HL-60 (cell line): ENCODE results near the gene SLC6A11.
A peak's percentile ranks its signal among the peaks of the same experiment; 100 is the strongest.

Experiments used
- DNase-seq, 2 experiments: peaks; one replicate each; pipeline ENCODE4 v3.0.0-alpha.2; 2010 to 2020; ENCODE audit warnings: low read depth in 1 of 2, low spot score in 1 of 2
- H3K27ac ChIP-seq: fragments of 250-450 bp; sonication (Bioruptor Pico); replicated peaks from 2 replicates; pipeline ENCODE4 v1.5.1; 2020; ENCODE audit warnings: mild to moderate bottlenecking, moderate library complexity
- H3K27me3 ChIP-seq: fragments of 250-450 bp; sonication (Bioruptor Pico); 2 replicates; pipeline ENCODE4 v1.5.1; 2021; ENCODE audit warnings: mild to moderate bottlenecking, moderate library complexity; ENCODE audit not compliant: insufficient read depth, poor library complexity, severe bottlenecking
- H3K4me3 ChIP-seq: replicated peaks from 2 replicates; pipeline ENCODE4 v1.5.1; 2011; ENCODE audit warnings: mild to moderate bottlenecking, control low read depth, low read length; ENCODE audit not compliant: insufficient read depth
- GABPA ChIP-seq: IDR thresholded peaks from 2 replicates; pipeline ENCODE4 v1.6.1; 2012; ENCODE audit warnings: low read depth
- POLR2AphosphoS5 ChIP-seq: IDR thresholded peaks from 2 replicates; pipeline ENCODE4 v1.6.1; 2012; ENCODE audit warnings: low read depth
- SPI1 ChIP-seq: IDR thresholded peaks from 2 replicates; pipeline ENCODE4 v1.6.1; 2012; ENCODE audit warnings: low read depth, mild to moderate bottlenecking, borderline replicate concordance
- TF ChIP-seq, protein P1 (sequence below): IDR thresholded peaks from one replicate; pipeline ENCODE4 v1.5.1; 2011; ENCODE audit warnings: low read length, control low read depth, inconsistent platforms; ENCODE audit not compliant: insufficient read depth
- TF ChIP-seq, protein P2 (sequence below): IDR thresholded peaks from 2 replicates; pipeline ENCODE4 v1.6.1; 2012; ENCODE audit warnings: low read depth; ENCODE audit not compliant: insufficient replicate concordance

SLC6A11 gene

DNA sequence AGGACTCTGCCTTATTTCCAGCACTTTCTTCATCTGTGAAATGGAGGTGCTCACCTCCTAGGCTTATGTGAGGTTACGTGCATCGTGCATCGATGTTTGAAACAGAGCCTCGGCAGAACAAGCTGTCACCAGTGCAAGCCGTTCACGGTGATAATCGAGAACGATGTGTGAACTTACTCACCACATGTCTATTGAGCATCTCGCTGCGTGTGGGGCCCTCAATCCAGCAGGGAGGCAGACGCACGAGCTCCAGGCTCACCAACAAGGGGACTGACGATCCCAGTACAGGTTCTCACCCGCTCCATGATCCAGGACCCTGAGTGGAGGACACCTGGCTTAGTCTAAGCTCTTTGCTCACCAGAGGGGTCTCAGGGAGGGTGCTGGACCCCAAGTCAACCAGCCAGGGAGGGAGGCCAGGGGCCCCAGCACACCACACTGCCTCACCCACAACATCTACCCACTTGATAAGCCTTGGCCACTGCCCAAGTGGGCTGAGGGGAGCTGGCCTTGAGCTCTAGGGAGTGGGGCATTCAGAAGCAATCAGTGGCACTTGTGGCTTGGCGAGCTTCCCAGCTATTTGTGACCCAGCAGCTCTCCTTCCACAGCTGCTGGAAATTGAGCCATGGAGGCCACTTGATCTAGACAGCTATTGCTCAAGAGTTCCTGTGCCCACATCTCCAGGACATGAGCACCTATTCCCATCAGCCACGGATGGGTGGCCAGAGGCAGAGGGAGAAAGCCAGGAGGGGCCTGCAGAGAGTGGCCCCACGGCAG lies 142.1 kb downstream of the SLC6A11 start:
- peak in 1 of 2 experiments; percentile 5 for DNase-seq
- TF ChIP-seq, protein P1, sequence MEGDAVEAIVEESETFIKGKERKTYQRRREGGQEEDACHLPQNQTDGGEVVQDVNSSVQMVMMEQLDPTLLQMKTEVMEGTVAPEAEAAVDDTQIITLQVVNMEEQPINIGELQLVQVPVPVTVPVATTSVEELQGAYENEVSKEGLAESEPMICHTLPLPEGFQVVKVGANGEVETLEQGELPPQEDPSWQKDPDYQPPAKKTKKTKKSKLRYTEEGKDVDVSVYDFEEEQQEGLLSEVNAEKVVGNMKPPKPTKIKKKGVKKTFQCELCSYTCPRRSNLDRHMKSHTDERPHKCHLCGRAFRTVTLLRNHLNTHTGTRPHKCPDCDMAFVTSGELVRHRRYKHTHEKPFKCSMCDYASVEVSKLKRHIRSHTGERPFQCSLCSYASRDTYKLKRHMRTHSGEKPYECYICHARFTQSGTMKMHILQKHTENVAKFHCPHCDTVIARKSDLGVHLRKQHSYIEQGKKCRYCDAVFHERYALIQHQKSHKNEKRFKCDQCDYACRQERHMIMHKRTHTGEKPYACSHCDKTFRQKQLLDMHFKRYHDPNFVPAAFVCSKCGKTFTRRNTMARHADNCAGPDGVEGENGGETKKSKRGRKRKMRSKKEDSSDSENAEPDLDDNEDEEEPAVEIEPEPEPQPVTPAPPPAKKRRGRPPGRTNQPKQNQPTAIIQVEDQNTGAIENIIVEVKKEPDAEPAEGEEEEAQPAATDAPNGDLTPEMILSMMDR, result no peak
- TF ChIP-seq SPI1 (no peak), POLR2AphosphoS5 (no peak), GABPA (no peak)
- TF ChIP-seq, protein P2, sequence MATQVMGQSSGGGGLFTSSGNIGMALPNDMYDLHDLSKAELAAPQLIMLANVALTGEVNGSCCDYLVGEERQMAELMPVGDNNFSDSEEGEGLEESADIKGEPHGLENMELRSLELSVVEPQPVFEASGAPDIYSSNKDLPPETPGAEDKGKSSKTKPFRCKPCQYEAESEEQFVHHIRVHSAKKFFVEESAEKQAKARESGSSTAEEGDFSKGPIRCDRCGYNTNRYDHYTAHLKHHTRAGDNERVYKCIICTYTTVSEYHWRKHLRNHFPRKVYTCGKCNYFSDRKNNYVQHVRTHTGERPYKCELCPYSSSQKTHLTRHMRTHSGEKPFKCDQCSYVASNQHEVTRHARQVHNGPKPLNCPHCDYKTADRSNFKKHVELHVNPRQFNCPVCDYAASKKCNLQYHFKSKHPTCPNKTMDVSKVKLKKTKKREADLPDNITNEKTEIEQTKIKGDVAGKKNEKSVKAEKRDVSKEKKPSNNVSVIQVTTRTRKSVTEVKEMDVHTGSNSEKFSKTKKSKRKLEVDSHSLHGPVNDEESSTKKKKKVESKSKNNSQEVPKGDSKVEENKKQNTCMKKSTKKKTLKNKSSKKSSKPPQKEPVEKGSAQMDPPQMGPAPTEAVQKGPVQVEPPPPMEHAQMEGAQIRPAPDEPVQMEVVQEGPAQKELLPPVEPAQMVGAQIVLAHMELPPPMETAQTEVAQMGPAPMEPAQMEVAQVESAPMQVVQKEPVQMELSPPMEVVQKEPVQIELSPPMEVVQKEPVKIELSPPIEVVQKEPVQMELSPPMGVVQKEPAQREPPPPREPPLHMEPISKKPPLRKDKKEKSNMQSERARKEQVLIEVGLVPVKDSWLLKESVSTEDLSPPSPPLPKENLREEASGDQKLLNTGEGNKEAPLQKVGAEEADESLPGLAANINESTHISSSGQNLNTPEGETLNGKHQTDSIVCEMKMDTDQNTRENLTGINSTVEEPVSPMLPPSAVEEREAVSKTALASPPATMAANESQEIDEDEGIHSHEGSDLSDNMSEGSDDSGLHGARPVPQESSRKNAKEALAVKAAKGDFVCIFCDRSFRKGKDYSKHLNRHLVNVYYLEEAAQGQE, result no peak
- no peak overlapping the region for H3K4me3 ChIP-seq
- H3K27me3 ChIP-seq, result no peaks in the 10 kb centered on the region
- no peak overlapping the region for H3K27ac ChIP-seq

DNA sequence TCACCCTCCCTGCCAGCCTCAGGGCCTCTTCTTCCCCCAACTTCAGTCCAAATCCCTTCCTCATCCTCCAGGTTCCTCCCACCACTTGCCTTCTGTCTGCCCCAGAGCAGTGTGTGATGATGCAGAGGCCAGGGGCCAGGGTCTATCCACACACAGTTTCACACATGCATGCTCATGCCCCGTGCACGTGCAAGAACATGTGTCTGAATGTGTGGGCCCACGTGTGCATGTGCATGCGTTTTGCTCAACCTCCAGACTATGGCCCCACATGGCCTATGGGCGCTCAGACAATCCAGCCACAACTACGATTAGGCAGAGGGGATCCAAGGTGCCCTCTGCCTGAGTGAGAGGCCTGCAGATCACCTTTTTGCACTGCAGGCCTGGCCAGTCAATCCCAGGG lies 144.2 kb downstream of the SLC6A11 start:
- no peak overlapping the region for H3K4me3 ChIP-seq
- TF ChIP-seq GABPA (no peak), SPI1 (no peak), POLR2AphosphoS5 (no peak)
- TF ChIP-seq, protein P1, result no peak
- TF ChIP-seq, protein P2, result no peak
- H3K27ac ChIP-seq, result no peak overlapping the region
- no peak for DNase-seq
- H3K27me3 ChIP-seq, result no peaks in the 10 kb centered on the region

DNA sequence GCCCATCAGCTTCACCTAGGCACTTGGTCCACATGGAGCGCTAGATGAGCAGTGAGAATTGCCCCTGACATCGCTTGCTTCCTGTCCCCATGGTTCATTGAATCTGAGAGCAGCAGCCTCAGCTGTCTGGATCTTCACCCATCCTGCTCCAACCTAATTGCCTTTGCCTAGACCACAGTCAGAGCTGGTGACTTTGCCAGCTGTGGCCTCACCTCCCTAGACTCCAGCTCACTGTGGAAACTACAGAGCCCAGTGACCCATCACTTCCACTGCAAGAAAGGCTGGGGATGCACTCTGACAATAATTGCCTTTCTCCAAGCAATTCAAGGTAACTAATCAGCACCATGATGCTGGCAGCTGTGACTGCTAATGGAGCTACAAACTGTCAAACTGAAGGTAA lies 145.9 kb downstream of the SLC6A11 start:
- H3K4me3 ChIP-seq, result no peak overlapping the region
- no peak overlapping the region for H3K27ac ChIP-seq
- H3K27me3 ChIP-seq, result no peaks in the 10 kb centered on the region
- TF ChIP-seq GABPA (no peak), POLR2AphosphoS5 (no peak), SPI1 (no peak)
- TF ChIP-seq, protein P2, result no peak
- TF ChIP-seq, protein P1, result no peak
- no peak for DNase-seq
